ENCODE measurements around the gene ACTN3.

ACTN3 gene

GRCh38 chr11:66589996-66590675, 43.4 kb downstream of the ACTN3 start:
- TF ChIP-seq CTCF (conservative IDR thresholded peaks at IDR 0.05; ENCODE audit: low read length) = no peak
- DNase-seq (ENCODE audit: low read depth) = no peak

GRCh38 chr11:66591175-66591574, 44.5 kb downstream of the ACTN3 start:
- H3K4me3 ChIP-seq (ENCODE audit: low read length) = no peak overlapping the region
- no peak for DNase-seq (ENCODE audit: low read depth)
- TF ChIP-seq CTCF (conservative IDR thresholded peaks at IDR 0.05; ENCODE audit: low read length) = no peak

More at GRCh38 chr11:66589996-66590675, 43.4 kb downstream of the ACTN3 start:
- no peak overlapping the region for H3K4me3 ChIP-seq (ENCODE audit: low read length)

GRCh38 chr11:66592457-66593302, 46.0 kb downstream of the ACTN3 start, which contains the start of the genes CCDC87 and CCS:
Gene CCDC87, minus strand, starts transcription at chr11:66593063. Its CDS starts 48 bp downstream, at chr11:66593015.
Gene CCS, plus strand, starts transcription at chr11:66593185. Its CDS starts 77 bp downstream, at chr11:66593262.
- peak within 1 kb of the TSS; percentile 90 for H3K4me3 ChIP-seq (ENCODE audit: low read length)
- peak; percentile 92 for DNase-seq (ENCODE audit: low read depth)
- peak; percentile 61 for TF ChIP-seq CTCF (conservative IDR thresholded peaks at IDR 0.05; ENCODE audit: low read length)

- no peak for DNase-seq (ENCODE audit: low read depth)
- H3K4me3 ChIP-seq (ENCODE audit: low read length) = peak overlapping the region; percentile 90
- TF ChIP-seq CTCF (conservative IDR thresholded peaks at IDR 0.05; ENCODE audit: low read length) = no peak
Measured at GRCh38 chr11:66593303-66593635, 46.6 kb downstream of the ACTN3 start.

DNA sequence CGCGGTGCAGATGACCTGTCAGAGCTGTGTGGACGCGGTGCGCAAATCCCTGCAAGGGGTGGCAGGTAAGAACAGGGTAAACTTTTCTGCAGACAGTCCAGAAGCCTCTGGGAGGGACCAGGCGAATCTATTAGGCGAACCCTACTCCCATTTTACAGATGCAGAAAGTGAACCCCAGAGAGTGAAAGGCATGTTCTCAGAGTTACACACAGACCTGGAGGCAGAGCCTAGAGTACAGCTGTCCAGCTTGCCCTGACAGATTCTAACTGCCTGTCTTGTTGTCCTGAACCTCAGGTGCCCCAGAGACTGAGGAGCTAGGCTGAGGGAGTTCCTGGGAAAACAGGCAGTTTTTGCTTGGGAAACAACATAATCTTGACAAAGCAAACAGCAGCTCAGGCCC, 46.9 kb downstream of the ACTN3 start:
- no peak for TF ChIP-seq CTCF (conservative IDR thresholded peaks at IDR 0.05; ENCODE audit: low read length)
- peak overlapping the region; percentile 90 for H3K4me3 ChIP-seq (ENCODE audit: low read length)
- no peak for DNase-seq (ENCODE audit: low read depth)

- H3K4me3 ChIP-seq (ENCODE audit: low read length) = no peak overlapping the region
- DNase-seq (ENCODE audit: low read depth) = peak; percentile 15
- TF ChIP-seq CTCF (conservative IDR thresholded peaks at IDR 0.05; ENCODE audit: low read length) = no peak
Measured at GRCh38 chr11:66595245-66595904, 48.7 kb downstream of the ACTN3 start.
